ENCODE results near the gene CHCHD6.

Gene CHCHD6

DNA sequence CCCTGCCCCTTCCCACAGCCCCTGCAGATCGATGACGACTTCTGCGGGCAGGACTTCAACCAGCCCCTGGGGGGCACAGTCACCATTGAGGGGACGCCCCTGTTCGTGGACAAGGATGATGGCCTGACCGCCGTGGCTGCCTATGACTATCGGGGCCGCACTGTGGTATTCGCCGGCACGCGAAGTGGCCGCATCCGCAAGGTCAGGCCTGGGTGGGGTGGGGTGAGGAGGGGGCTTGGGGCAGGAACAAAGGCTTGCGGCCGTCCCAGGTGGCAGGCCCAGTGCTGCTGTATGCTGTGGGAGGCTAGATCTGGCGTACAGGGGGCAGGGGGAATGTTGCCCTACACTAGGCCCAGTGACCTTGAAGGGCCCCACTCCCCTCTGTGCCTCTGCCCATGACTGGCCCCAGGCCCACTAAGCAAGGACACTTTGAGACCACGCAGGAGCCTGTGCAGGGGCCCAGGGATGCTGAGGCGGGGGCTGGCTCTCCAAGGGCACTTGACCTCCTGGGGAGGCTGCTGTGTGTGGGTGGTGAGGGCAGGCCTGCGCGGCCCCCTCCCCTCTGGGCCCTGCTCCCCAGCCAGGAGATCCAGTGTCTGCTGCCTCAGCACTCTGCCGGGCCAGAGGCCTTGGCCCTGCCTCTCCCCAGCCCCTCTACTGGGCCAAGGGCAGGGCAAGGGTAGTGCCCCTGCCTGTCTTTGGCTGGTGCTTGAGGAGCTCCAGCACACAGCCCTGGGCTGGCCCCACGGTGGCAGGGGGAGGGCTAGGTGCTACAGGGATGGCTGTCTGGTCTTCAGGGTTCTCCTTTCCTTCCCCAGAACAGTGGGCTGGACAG is 287.5 kb downstream of the CHCHD6 start:
- DNase-seq (ENCODE audit: low read depth in 2 of 2) = no peak

DNA sequence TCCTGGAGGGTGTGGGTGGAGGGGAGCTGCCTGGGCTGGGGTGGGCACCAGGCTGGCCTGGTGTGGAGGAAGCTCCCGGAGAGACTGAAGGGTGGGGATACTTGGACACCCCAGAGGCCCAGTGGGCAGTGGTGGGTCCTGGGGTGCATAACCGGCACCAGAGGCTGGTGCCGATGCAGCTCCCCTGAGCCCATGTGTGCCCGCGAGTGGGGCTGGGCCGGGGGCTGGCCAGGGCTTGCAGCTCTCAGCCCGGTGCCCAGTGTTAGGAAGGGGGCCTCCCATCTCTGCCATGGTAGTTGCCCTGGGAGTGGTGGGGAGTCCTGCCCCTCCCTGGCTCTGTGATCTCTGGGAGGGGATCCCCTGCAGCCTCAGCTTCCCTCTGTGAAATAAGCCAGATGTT is 288.2 kb downstream of the CHCHD6 start:
- no peak for DNase-seq (ENCODE audit: low read depth in 2 of 2)

DNA sequence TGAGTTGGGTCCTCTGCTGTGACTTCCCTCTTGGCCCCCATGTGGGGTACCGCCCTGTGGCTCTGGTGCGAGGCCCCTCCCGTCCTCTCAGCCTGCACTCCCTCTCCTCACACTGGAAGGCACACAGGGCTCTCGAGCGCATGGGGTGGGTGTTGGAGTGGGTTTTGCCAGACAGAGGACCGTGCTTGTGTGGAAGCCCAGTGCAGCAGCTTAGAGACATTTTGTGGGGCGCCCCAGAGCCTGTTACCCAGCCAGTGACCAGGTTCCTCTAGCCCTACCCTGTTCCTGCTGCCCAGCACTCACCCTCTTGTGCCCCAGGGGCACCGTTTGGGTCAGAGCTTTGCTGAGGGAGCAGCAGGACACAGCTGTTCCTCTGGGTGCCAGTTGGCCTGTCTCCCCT is 288.7 kb downstream of the CHCHD6 start:
- no peak for DNase-seq (ENCODE audit: low read depth in 2 of 2)

DNA sequence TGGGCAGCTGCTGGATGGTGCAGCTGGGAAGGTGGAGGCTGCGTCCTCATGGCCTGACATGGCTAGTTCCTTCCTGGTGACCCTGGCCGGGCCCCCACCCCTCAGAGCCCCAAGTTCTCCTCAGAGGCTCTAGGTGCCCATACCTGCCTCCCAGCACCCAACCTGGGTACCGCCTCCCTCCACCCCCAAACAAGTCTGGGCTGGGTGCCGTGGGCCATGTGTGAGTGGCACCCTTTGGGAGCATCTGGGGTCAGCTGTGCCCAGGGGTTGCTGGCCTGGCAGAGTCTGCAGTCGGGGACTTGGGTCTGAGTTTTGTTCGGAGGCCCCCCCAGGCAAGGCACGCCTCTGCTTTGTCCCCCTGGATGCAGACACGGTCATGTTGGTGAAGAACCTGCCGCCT is 289.4 kb downstream of the CHCHD6 start:
- no peak for DNase-seq (ENCODE audit: low read depth in 2 of 2)

DNA sequence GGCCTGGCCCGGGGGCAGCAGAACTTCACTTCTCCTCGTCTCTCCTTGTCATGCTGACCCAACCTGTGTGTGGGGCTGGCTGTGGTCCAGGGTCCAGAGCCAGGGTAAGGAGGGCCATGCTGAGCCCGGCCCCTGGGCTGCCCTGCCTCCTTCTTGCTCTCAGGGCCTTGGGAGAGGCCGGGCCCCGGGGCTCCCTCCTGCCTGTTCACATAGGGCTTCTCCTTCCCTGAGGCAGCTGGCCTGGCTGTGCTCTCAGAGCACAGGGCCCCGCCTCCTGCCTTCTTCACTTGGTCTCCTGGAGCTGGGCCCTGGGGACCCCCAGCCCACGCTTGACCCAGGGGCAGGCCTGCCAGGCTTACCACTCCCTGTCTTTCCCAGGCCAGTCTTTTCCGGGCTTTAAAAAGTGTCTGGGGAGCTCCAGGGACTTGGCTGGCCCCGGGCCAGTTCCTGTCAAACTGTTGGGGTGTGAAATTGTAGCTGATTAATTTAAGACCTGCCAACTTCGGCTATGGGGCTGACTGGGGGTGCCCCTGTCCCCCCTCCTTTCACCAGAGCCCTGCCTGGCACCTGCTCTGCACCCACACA is 290.7 kb downstream of the CHCHD6 start:
- no peak for DNase-seq (ENCODE audit: low read depth in 2 of 2)

DNA sequence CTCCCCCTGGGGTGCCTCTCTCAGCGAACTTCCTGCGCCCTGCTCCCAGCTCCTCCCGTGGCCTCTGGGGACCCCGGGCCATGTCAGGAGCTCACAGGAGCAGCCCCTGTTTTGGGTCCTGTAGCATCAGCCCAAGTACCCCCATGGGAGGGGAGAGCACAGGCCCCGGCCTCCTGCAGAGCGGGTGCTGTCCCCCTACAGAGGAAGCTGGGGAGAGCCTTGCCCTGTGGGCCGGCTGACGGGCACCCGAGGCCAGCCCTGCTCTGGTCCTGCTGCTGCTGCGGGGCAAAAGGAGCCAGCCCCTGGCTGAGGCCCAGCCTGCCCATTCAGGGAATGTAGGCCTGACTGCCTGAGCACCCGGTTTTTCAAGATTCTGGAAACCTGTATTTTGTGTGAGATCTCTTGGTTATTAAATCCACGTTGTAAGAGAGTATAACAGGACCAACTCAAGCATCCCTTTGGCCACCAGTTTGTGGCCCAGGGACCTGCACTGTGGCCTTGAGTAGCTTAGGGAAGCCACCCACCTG is 291.3 kb downstream of the CHCHD6 start:
- no peak for DNase-seq (ENCODE audit: low read depth in 2 of 2)

DNA sequence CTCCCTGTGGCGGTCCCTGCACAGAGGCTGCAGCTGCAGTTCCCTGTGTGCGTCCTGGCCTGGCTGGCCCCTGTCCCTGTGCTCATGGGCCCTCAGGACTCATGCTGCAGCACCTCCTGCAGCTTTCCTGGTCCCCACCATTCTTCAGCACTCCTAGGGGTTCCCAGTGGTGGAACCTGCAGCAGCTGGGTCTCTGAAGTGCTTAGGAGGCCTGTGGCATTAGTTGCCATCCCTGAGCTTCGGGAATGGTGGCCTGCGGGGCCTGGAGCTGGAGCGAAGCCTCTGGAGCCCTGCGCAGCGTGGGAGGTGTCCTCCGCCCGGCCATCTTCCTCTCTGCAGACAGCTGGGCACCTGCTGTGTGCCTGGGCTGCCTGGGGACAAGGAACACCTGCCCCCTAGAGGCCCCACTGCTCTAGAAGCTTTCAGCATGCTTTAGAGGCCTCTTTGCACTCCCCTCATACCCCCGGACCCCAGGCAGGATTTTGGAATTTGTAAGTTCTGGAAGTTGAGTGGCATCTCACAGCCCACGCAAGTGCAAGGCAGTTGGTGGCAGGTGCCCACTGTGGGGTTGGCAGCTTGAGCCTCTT is 292.0 kb downstream of the CHCHD6 start:
- DNase-seq (ENCODE audit: low read depth in 2 of 2) = no peak

DNA sequence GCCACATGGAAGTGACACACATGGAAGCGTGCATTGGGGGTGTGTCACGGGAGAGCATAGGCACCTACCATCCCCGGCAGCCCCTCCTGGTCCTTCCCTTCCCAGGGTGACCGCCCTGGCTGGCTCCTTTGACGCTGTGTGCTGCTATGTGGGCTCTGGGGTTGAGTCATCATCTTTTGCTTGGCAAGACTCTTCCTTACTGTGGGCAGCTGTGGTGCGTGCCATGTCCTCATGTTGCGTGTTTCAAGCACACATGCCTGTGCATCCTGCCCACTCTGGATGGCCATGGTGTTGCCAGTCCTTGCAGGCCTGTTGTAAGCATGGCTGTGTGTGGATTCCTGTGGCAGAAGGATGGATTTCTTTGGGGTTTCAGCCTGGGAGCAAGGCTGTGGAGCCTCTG is 292.9 kb downstream of the CHCHD6 start:
- DNase-seq (ENCODE audit: low read depth in 2 of 2) = no peak

DNA sequence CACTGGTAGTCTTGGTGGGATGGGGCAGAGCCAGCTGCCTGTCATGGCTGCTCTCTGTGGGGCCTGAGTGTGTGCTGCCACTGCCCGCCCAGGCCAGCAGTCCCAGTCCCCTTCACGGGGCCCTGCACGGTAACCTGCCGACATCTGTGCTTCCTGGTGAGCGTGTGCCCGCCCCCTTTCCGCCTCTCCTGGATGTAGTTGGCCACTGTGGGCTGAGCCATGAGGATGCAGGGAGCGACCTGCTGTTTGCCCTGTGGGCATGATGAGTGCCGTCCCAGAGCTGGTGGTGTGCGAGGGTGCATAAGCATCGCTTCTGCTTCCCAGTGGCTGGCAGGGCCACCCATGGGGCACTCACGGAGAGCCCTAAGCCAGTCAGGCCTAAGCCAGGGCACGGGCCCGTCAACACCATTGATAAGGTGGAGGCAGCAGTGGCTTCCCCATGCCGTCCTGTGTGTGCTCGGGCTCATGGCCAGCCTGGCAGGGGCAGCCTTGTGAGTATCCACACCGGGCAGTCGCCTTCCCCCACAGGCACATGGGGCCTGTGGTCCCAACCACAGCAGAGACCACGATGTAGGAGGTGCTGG is 293.5 kb downstream of the CHCHD6 start:
- DNase-seq (ENCODE audit: low read depth in 2 of 2) = no peak

DNA sequence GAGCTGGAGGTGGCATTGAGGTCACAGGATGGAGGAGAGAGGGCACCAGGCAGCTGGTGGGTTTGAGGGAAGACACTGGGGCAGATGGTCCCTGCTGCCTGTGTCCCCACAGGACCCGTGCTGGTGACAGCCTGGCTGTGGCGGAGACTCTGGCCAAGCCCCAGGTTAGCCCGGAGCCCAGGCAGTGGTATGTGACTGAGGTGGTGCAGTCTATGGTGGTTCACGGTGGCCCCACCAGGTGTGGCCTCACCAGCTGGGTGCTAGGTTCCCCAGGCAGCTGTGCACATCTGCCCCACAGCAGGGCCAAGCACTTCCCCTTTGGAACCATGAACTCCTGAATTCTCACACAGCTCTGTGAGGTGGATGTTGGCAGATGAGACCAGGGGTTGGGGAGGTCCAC is 294.3 kb downstream of the CHCHD6 start:
- DNase-seq (ENCODE audit: low read depth in 2 of 2) = no peak

DNA sequence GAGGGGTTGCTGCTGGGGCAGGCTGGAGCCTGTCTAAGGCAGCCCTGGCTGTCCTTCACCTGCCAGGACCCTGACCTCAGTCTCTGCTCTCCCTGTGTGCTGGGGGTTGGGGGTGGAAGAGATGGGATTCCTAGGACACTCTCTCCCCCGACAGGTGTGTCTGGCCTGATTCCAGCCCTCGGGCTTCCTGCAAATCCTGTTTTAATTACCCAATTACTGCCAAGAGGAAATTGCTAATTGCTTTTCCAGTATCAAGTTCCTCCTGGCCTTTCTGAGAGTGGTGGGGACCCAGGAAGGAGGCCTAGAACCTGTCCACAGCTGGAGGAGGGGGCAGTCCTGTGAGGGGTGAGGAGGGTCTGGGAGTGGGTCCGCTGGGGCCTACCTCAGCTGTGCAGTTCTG is 294.7 kb downstream of the CHCHD6 start:
- no peak for DNase-seq (ENCODE audit: low read depth in 2 of 2)

DNA sequence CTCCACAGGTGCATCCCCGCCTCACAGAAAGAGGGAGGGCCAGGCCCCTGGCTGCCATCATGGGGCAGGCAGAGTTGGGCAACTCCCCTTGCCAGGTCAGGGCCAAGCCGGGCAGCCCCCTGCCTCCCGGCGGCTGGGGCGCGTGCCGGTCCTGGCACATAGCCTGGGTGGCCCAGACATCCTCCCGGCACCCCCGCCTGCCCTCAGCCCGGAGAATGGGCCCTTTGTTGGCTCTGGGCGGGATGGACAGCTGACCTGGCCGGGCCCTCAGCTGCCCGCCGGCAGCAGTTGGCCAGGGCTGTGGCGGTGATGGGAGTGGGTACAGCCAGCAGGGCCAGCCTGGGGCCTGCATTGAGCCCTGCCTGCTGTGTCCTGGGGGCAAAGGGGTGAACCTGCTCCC is 295.3 kb downstream of the CHCHD6 start:
- DNase-seq (ENCODE audit: low read depth in 2 of 2) = no peak

DNA sequence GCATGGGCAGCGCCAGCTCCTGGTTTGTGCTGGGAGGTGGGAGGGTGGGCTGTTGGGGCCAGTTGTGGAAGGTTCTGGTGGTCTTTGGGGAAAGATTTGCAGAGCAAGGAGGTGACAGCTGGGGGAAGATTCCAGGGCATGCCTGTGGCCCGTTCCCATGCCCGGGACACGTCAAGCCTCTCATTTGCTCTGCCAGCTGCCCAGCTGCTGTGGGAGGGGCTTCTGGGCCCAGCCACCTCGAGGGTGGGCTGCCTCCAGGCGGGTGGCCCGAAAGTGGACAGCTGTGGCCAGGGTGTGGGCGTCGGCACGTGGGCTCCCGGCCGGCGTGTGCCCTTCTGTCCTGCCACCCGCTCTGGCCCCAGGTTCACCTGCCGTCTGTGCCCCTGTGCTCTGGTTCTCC is 296.1 kb downstream of the CHCHD6 start:
- no peak for DNase-seq (ENCODE audit: low read depth in 2 of 2)

DNA sequence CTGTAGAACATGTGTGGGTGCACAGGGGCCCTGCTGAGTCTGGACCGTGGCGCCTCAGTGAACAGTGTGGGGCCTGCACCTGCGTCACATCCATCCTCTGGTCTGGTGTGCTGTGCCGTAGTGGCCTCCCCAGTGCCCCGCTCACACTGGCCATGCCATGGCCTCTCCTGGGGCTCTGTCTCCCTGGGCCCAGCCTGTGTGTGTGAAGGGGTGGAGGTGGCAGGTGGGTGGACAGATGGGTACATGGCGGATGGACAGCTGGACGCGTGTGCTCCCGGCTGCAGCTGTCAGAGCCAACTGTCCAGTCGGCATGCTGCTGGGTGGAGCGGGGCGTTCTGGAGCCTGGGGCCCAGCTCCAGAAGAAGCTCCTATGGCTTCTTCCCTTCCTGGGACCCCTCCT is 296.7 kb downstream of the CHCHD6 start:
- no peak for DNase-seq (ENCODE audit: low read depth in 2 of 2)

DNA sequence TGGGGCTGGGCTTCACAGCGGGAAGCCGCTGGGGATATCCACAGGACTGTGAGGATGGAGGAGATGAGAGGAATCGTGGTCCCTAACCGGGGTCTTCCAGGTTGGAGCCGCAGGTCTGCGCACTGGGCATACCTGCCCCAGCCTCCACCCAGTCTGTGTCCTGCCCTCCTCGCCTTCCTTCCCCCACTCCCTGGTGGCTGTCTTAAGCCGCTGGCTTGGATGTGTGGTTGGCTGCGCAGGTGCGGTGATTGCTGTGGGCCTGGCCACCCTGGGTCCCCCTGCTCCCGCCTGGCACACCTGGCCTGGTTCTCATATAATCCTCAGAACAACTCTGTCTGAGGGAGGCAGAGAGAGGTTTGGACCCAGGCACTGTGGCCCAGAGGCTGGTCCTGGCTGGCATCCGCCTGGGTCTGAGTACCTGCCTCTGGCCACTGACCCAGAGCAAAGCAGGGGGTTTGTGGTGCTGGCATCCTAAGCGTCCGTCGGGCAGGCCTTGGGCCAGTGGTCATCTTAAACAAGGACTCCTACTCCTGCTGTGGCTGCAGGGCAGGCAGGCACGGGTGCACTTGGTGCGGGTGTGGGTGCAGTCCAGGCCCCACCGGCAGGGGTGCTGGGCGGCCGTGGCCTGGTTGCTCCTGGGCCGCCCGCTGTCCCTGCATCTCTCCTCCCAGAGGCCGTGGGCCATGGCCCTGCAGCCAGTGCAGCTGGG is 297.6 kb downstream of the CHCHD6 start:
- no peak for DNase-seq (ENCODE audit: low read depth in 2 of 2)

DNA sequence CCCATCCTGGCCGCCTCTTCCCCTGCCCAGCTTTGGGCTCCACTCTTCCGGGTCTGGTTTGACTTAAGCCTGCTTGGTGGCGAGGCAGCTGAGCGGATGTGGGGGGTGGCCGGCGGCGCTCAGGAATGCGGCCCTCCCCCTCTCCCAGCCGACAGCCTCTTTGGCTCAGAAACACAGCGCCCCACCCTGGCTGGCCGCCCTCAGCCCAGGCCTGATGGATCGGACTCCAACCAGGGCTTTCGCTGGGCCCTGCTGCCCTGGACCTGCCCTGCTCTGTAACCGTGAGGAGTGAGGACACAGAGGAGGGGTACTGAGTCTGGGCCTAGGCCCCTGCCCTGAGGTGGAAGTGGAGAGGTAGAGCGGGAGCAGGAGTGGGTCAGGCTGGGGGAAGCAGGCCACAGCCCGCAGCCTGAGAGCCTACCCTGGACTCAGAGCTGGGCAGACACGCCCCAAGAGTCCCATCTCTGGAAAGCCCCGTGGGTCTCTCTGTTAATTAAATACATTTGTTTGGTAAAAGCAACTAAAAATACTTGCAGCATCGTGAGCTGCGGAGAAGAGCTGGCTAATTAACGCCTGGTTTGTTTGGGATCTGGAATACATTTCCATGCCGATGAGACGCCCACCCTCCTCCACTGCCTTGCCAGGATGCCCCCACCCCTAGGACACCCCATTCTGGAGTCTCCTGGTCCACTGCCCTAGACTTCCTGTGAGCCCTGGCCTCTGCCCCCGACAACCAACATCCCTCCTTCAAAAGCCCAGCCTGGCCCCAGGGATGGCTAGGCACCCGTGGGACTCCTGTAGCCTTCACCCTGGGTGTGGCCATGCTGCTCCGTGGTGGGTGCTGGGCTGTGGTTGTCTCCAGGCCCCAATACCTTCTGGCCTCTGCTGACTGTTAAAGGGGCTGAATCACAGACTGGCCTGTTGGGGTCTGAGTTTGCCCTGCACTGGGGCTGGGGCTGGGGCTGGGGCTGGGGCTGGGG is 298.4 kb downstream of the CHCHD6 start:
- no peak for DNase-seq (ENCODE audit: low read depth in 2 of 2)

DNA sequence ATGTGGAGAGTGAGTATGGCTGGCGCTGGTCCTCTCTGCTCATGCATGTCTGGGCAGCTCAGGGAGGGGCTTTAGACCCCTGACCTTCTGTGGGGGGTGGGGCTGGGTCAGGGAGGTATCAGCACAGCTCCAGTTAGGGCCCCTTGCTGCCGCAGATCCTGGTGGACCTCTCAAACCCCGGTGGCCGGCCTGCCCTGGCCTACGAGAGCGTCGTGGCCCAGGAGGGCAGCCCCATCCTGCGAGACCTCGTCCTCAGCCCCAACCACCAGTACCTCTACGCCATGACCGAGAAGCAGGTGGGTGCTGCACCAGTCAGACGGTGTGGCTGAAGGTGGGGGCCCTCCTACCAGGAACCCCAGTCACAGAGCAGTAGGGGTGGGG is 299.1 kb downstream of the CHCHD6 start:
- no peak for DNase-seq (ENCODE audit: low read depth in 2 of 2)

DNA sequence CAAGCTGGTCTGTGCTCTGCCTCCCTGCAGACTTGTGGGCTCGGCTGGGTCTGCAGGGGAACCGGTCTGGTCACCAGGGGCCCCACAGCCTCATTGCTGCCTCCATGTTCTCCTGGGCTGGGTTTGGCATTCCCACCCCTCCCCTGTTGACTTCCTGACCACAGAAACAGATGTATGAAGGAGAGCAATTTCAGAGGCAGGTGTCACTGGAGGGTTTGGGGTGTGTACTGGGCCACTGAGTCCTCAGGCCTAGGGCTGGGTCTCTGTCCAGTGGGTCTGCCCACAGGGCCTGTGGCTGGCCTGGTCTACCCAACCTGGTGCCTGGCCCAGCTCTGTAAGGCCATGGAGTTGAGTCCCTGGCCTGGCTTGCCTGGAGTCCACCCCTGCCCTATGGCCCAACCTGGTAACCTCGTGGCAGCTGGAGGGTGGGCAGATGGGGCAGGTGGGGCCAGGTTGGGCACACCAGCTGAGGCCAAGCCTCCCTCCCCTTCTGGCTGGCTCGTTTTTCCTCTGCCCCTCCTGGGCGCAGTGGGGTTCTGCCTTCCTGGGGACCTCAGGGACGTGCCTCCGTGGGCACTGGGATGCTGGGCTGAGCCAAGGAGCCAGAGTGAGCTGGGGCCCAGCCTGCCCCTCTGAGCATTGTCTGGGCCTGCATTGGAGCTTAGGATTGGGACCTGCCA is 299.7 kb downstream of the CHCHD6 start:
- no peak for DNase-seq (ENCODE audit: low read depth in 2 of 2)

DNA sequence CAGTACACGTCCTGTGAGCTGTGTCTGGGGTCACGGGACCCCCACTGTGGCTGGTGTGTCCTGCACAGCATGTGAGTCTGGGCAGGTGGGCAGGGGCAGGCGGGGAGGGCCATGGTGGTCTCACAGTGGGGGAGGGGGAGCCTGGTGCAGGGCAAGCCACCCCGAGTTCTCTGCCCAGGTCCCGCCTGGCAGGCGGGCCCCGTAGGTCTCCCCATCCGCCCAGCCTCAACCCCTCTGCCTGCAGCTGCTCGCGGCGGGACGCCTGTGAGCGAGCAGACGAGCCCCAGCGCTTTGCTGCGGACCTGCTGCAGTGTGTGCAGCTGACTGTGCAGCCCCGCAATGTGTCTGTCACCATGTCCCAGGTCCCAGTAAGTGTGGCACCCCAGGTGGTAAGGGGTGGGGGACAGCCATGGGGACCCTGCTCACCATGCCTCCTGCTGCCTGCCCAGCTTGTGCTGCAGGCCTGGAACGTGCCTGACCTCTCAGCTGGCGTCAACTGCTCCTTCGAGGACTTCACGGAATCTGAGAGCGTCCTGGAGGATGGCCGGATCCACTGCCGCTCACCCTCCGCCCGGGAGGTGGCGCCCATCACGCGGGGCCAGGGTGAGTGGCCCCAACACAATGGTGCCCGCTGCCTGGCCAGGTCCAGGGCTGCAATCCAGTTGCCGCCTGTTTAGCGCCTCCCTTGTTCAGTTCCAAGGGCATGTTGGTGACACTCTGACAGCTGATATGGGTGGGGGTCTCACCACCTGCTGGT is 300.8 kb downstream of the CHCHD6 start:
- no peak for DNase-seq (ENCODE audit: low read depth in 2 of 2)
